Chondrocyte (in vitro differentiated cells): ENCODE measurements around the gene ATP2B2. TPM values are rescaled to one million over a fixed set of nuclear protein-coding genes. Genes with fewer than 3 reads are reported as not detected.

Experiments
- DNase-seq: peaks from one replicate; pipeline ENCODE4 v3.0.0; 2021; ENCODE audit warnings: mixed read lengths, low spot score
- H3K27ac Mint-ChIP-seq: one replicate; pipeline ENCODE4 v1.8.0; 2021; ENCODE audit warnings: mild to moderate bottlenecking, moderate library complexity, mixed read lengths; ENCODE audit not compliant: unreplicated experiment
- H3K27me3 Mint-ChIP-seq: 2 replicates; pipeline ENCODE4 v1.8.0; 2021; ENCODE audit warnings: low read depth, mixed read lengths
- H3K36me3 Mint-ChIP-seq: 2 replicates; pipeline ENCODE4 v1.8.0; 2021; ENCODE audit warnings: low read depth, mixed read lengths
- H3K4me1 Mint-ChIP-seq: 2 replicates; pipeline ENCODE4 v1.8.0; 2021; ENCODE audit warnings: low read depth, mild to moderate bottlenecking, mixed read lengths
- H3K4me3 Mint-ChIP-seq: one replicate; pipeline ENCODE4 v1.8.0; 2021; ENCODE audit warnings: mild to moderate bottlenecking, moderate library complexity, mixed read lengths; ENCODE audit not compliant: unreplicated experiment
- H3K9me3 Mint-ChIP-seq: 2 replicates; pipeline ENCODE4 v1.8.0; 2021; ENCODE audit warnings: low read depth, mixed read lengths
- CTCF ChIP-seq: fragments of 200-600 bp; sonication (generic); IDR thresholded peaks from 2 replicates; pipeline ENCODE4 v1.5.0; 2021; ENCODE audit warnings: antibody characterized with exemption, mild to moderate bottlenecking, moderate library complexity
- total RNA-seq: library from RNA; stranded (reverse); gene quantifications from 3 replicates; pipeline ENCODE4 v1.2.1, GENCODE V29; 2021

ATP2B2 gene
- total RNA-seq, 1 donor from 2014 or later = 0.25 TPM

- H3K4me1 Mint-ChIP-seq = peaks cover 21% of the 10 kb centered on the region
- H3K27ac Mint-ChIP-seq = peak within 1 kb of the TSS; percentile 17
- no peak within 1 kb of the TSS for H3K4me3 Mint-ChIP-seq
- no peak for TF ChIP-seq CTCF
- H3K9me3 Mint-ChIP-seq = no peaks in the 10 kb centered on the region
- no peaks in the 10 kb centered on the region for H3K27me3 Mint-ChIP-seq
- H3K36me3 Mint-ChIP-seq = peaks cover 8% of the 10 kb centered on the region
- DNase-seq = peak; percentile 37
Measured at GRCh38 chr3:10292505-10293419, 212.6 kb downstream of the ATP2B2 start, which contains the start of gene GHRL. TSS of gene GHRL (minus strand) at chr3:10292947. CDS start at chr3:10290180, 2,767 bp downstream.

- H3K27ac Mint-ChIP-seq = no peak overlapping the region
Measured at GRCh38 chr3:10291641-10292040, 213.7 kb downstream of the ATP2B2 start.

GRCh38 chr3:10290481-10291176, 214.8 kb downstream of the ATP2B2 start:
- TF ChIP-seq CTCF = no peak
- Mint-ChIP-seq H3K4me3 (no peak overlapping the region), H3K9me3 (no peaks in the 10 kb centered on the region), H3K4me1 (peaks cover 24% of the 10 kb centered on the region), H3K36me3 (peaks cover 9% of the 10 kb centered on the region), H3K27me3 (no peaks in the 10 kb centered on the region), H3K27ac (no peak overlapping the region)
- no peak for DNase-seq

More at GRCh38 chr3:10291641-10292040, 213.7 kb downstream of the ATP2B2 start:
- no peak for TF ChIP-seq CTCF
- Mint-ChIP-seq H3K27me3 (no peaks in the 10 kb centered on the region), H3K9me3 (no peaks in the 10 kb centered on the region), H3K4me3 (no peak overlapping the region), H3K36me3 (peaks cover 9% of the 10 kb centered on the region), H3K4me1 (peaks cover 24% of the 10 kb centered on the region)
- no peak for DNase-seq

- Mint-ChIP-seq H3K9me3 (no peaks in the 10 kb centered on the region), H3K4me3 (no peak overlapping the region), H3K4me1 (peaks cover 24% of the 10 kb centered on the region), H3K36me3 (peaks cover 9% of the 10 kb centered on the region), H3K27me3 (no peaks in the 10 kb centered on the region), H3K27ac (no peak overlapping the region)
- no peak for TF ChIP-seq CTCF
- no peak for DNase-seq
Measured at GRCh38 chr3:10289787-10290355, 215.5 kb downstream of the ATP2B2 start.

GRCh38 chr3:10289077-10289476, 216.3 kb downstream of the ATP2B2 start:
- no peak for TF ChIP-seq CTCF
- H3K4me3 Mint-ChIP-seq = no peak overlapping the region
- no peaks in the 10 kb centered on the region for H3K9me3 Mint-ChIP-seq
- no peaks in the 10 kb centered on the region for H3K27me3 Mint-ChIP-seq
- peaks cover 8% of the 10 kb centered on the region for H3K36me3 Mint-ChIP-seq
- H3K4me1 Mint-ChIP-seq = peaks cover 24% of the 10 kb centered on the region
- H3K27ac Mint-ChIP-seq = no peak overlapping the region
- no peak for DNase-seq
